Loucy (cell line): ENCODE data around the gene KLHL9.

ENCODE experiments used
- H2AFZ ChIP-seq: fragments of 200-600 bp; sonication (generic); 2 replicates; pipeline ENCODE4 v1.6.0; 2016; ENCODE audit warnings: antibody characterized with exemption, mild to moderate bottlenecking, low read length, moderate library complexity
- H3F3A ChIP-seq: fragments of 200-600 bp; 2 replicates; pipeline ENCODE4 v1.6.0; 2016; ENCODE audit warnings: antibody characterized with exemption, low read depth, mild to moderate bottlenecking
- H3K27me3 ChIP-seq: fragments of 200-600 bp; sonication (generic); 2 replicates; pipeline ENCODE4 v1.6.1; 2014; ENCODE audit warnings: low read length, mild to moderate bottlenecking; ENCODE audit not compliant: insufficient read depth, poor library complexity, severe bottlenecking
- H3K36me3 ChIP-seq: fragments of 200-600 bp; sonication (generic); 2 replicates; pipeline ENCODE4 v1.6.1; 2016; ENCODE audit warnings: low read length; ENCODE audit not compliant: insufficient read depth
- H3K4me1 ChIP-seq: fragments of 200-600 bp; sonication (generic); 2 replicates; pipeline ENCODE4 v1.5.1; 2014; ENCODE audit warnings: low read length, mild to moderate bottlenecking; ENCODE audit not compliant: insufficient read depth, poor library complexity, severe bottlenecking
- H3K4me2 ChIP-seq: fragments of 200-600 bp; sonication (generic); 2 replicates; pipeline ENCODE4 v1.6.0; 2014; ENCODE audit warnings: antibody characterized with exemption, low read length, low read depth, mild to moderate bottlenecking; ENCODE audit not compliant: poor library complexity, severe bottlenecking
- H3K4me3 ChIP-seq: fragments of 200-600 bp; sonication (generic); 2 replicates; pipeline ENCODE4 v1.5.1; 2014; ENCODE audit warnings: low read length, mild to moderate bottlenecking, mixed read lengths; ENCODE audit not compliant: poor library complexity, severe bottlenecking
- H3K79me2 ChIP-seq: fragments of 200-600 bp; sonication (generic); 2 replicates; pipeline ENCODE4 v1.6.1; 2014; ENCODE audit warnings: low read length; ENCODE audit not compliant: insufficient read depth
- H3K9ac ChIP-seq: fragments of 200-600 bp; sonication (generic); 2 replicates; pipeline ENCODE4 v1.6.0; 2014; ENCODE audit warnings: mild to moderate bottlenecking, low read depth, low read length, moderate library complexity; ENCODE audit not compliant: poor library complexity, severe bottlenecking
- H3K9me2 ChIP-seq: fragments of 200-600 bp; sonication (generic); replicated peaks from 2 replicates; pipeline ENCODE4 v1.6.1; 2016; ENCODE audit warnings: low read depth, low read length, mixed read lengths
- H3K9me3 ChIP-seq: fragments of 200-600 bp; sonication (generic); 2 replicates; pipeline ENCODE4 v1.6.1; 2014; ENCODE audit warnings: mild to moderate bottlenecking, antibody characterized with exemption, low read length, low read depth; ENCODE audit not compliant: insufficient read depth
- H4K20me1 ChIP-seq: fragments of 200-600 bp; sonication (generic); 2 replicates; pipeline ENCODE4 v1.6.0; 2014; ENCODE audit warnings: antibody characterized with exemption, low read length, mild to moderate bottlenecking; ENCODE audit not compliant: insufficient read depth, poor library complexity, severe bottlenecking
- EZH2phosphoT487 ChIP-seq: fragments of 200-600 bp; IDR thresholded peaks from 2 replicates; pipeline ENCODE4 v1.6.1; 2018; ENCODE audit warnings: antibody characterized with exemption, mild to moderate bottlenecking, moderate library complexity, borderline replicate concordance
- TF ChIP-seq, protein P1 (sequence below): fragments of 200-600 bp; sonication (generic); conservative IDR thresholded peaks from 2 replicates; pipeline ENCODE4 v1.5.1; 2014; ENCODE audit warnings: mild to moderate bottlenecking, antibody characterized with exemption, low read length

The KLHL9 gene

DNA sequence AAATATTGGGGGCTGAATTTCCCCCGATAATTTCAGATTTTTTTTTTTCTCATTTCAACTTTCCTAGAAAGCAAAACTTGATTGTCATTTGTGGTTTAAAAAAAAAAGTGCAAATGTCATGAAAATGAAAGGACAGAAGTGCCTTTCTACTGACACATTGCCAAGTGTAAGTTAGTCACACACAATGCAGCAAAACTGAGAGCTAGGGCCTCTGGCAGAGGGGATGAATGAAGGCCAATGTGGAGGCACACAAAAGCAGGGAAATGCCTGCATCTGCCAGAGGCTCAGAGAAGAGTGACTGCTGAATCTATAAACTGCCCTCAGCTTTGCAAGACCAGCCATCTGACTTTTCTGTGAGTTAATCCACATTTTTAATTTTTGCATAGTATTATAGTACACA, 23.3 kb downstream of the KLHL9 start:
- Histone ChIP-seq H3K4me2 (no peak overlapping the region), H3K4me3 (no peak overlapping the region), H3K9ac (no peak overlapping the region), H3K79me2 (no peaks in the 10 kb centered on the region), H3K9me3 (no peaks in the 10 kb centered on the region), H3K9me2 (no peaks in the 10 kb centered on the region), H3F3A (no peaks in the 10 kb centered on the region), H3K4me1 (no peaks in the 10 kb centered on the region), H3K36me3 (no peaks in the 10 kb centered on the region), H3K27me3 (no peaks in the 10 kb centered on the region), H4K20me1 (no peaks in the 10 kb centered on the region), H2AFZ (no peak overlapping the region)
- TF ChIP-seq, protein P1, sequence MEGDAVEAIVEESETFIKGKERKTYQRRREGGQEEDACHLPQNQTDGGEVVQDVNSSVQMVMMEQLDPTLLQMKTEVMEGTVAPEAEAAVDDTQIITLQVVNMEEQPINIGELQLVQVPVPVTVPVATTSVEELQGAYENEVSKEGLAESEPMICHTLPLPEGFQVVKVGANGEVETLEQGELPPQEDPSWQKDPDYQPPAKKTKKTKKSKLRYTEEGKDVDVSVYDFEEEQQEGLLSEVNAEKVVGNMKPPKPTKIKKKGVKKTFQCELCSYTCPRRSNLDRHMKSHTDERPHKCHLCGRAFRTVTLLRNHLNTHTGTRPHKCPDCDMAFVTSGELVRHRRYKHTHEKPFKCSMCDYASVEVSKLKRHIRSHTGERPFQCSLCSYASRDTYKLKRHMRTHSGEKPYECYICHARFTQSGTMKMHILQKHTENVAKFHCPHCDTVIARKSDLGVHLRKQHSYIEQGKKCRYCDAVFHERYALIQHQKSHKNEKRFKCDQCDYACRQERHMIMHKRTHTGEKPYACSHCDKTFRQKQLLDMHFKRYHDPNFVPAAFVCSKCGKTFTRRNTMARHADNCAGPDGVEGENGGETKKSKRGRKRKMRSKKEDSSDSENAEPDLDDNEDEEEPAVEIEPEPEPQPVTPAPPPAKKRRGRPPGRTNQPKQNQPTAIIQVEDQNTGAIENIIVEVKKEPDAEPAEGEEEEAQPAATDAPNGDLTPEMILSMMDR, result no peak
- no peak for TF ChIP-seq EZH2phosphoT487

DNA sequence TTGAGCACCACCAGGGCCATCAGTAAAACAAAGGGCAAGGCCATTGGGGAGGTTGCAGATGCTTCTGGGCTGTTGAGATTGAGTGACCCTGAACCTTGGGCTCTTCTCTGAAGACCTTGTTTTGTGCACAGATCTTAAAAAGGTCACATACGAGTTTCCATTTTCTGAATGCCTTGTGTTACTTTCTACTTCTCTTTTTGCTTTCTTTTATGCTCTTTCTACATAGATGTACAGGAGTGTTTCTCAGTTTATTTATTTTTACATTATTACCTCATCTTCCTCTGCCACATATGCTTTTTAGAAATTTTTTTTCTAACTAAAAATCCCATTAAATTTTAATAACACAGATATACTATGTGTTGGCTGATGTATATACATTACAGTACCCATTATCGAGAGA, 30.0 kb downstream of the KLHL9 start, which contains the start of gene IFNA5:
Gene IFNA5 (minus strand): TSS at position 101 of the 400 bp plus-strand sequence. CDS start 57 bp downstream, at position 44.
- Histone ChIP-seq H3K4me1 (no peaks in the 10 kb centered on the region), H3K4me2 (no peak within 1 kb of the TSS), H3K4me3 (no peak within 1 kb of the TSS), H2AFZ (no peak within 1 kb of the TSS), H3K36me3 (no peaks in the 10 kb centered on the region), H3K79me2 (no peaks in the 10 kb centered on the region), H3K9ac (no peak within 1 kb of the TSS), H3K27me3 (no peaks in the 10 kb centered on the region), H3K9me2 (no peaks in the 10 kb centered on the region), H4K20me1 (no peaks in the 10 kb centered on the region), H3K9me3 (no peaks in the 10 kb centered on the region), H3F3A (no peaks in the 10 kb centered on the region)
- no peak for TF ChIP-seq EZH2phosphoT487
- TF ChIP-seq, protein P1, result no peak

DNA sequence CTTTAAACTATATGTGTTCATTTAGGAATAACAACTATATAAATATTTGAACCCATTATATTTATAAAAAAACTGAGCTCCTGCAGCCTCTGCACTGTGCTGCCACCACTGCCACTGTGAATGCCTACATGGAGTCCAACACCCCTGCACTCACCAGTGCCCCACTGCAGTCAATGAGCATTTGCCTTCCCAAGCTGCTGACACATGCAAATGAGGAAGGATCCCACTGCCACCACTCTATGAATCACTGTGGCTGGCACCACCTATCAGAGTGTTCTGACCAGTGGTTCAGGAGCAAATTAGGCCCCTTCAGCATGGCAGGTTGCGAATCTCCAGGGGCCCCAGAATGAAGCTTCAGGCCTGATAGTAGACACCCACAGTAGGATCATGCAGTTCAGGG, 39.2 kb downstream of the KLHL9 start:
- no peak overlapping the region for H3K4me3 ChIP-seq
- H3K79me2 ChIP-seq, result no peaks in the 10 kb centered on the region
- H3K36me3 ChIP-seq, result no peaks in the 10 kb centered on the region
- H3K9ac ChIP-seq, result no peak overlapping the region
- no peak overlapping the region for H3K4me2 ChIP-seq
- H3K9me2 ChIP-seq, result no peaks in the 10 kb centered on the region
- no peak overlapping the region for H2AFZ ChIP-seq
- no peaks in the 10 kb centered on the region for H4K20me1 ChIP-seq
- H3F3A ChIP-seq, result no peaks in the 10 kb centered on the region
- TF ChIP-seq EZH2phosphoT487, result no peak
- TF ChIP-seq, protein P1, result no peak
- H3K9me3 ChIP-seq, result no peaks in the 10 kb centered on the region
- H3K27me3 ChIP-seq, result no peaks in the 10 kb centered on the region
- peaks cover 14% of the 10 kb centered on the region for H3K4me1 ChIP-seq
